GM21717 (cell line): ENCODE data around the gene DDB1.

Experiments
- ATAC-seq: cut with Tn5 transposase; IDR thresholded peaks from one replicate; pipeline ENCODE4 v1.9.1; 2021; ENCODE audit warnings: mild to moderate bottlenecking, moderate library complexity; ENCODE audit not compliant: unreplicated experiment

DDB1 gene

GRCh38 chr11:61298663-61299244, 34.2 kb downstream of the DDB1 start:
- ATAC-seq: no peak

- ATAC-seq: no peak
These were observed 35.2 kb downstream of the DDB1 start for GRCh38 chr11:61297746-61298145.

GRCh38 chr11:61297341-61297740, 35.6 kb downstream of the DDB1 start:
- no peak for ATAC-seq

- no peak for ATAC-seq
These were observed 37.3 kb downstream of the DDB1 start for GRCh38 chr11:61295596-61295926.

- peak; percentile 66 for ATAC-seq
These were observed 37.9 kb downstream of the DDB1 start, which contains the start of gene VWCE for GRCh38 chr11:61294717-61295595. TSS of gene VWCE (minus strand) at chr11:61295316. CDS start at chr11:61295037, 279 bp downstream.

GRCh38 chr11:61293867-61294716, 38.8 kb downstream of the DDB1 start:
- ATAC-seq: peak; percentile 37

DNA sequence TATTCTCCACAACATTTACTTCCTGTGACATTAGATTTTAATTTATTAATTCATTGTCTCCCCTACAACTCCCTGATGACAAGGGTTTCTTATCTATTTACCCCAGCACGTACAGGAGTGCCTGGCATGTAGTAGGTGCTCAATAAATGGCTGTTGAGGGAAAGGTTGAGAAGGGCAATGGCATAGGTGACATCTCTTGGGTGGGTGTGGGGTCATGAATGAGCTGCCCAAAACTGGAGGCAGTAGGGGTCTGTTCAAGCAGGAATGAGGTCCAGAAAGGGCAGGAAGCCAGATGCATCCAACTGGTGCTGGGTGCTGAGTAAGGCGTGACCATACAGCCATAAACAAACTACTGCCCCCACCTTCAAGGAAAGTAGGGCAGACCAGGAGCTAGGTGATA, 40.5 kb downstream of the DDB1 start:
- ATAC-seq: no peak

DNA sequence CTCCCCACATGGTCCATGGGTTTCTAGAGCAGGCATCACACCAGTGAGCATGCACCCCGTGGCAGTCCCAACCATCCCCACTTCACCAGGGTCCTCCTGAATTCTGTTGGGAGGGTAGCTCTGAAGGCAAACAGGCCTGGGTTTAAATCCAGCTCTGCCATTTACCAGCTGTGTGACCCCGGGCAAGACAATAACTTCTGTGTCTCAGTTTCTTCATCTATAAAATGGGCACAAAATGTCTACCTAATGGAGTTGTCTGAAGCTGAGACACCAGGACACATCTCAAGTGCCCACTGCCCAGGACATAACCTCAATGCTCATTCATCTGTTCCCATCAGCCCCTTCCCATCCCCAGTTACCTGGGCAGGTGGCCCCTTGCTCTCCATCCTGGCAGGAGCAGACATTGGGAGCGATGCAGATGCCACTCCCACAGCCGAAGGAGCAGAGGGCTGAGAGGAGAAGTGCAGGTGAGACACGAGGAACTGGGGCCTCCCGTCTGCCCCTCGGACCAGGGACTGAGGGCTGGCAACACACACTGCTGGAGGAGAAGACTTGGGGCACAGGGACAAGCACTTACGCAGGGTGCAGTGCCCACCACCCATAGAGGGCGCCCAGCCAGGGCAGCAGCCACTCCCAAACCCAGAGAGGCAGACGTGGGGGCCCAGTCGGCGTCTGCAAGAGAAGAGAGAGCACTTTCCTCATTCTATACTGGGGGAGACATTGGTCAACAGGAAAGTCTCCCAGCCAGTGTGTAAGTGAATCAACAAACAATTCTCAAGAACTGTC, 41.8 kb downstream of the DDB1 start:
- ATAC-seq: no peak

DNA sequence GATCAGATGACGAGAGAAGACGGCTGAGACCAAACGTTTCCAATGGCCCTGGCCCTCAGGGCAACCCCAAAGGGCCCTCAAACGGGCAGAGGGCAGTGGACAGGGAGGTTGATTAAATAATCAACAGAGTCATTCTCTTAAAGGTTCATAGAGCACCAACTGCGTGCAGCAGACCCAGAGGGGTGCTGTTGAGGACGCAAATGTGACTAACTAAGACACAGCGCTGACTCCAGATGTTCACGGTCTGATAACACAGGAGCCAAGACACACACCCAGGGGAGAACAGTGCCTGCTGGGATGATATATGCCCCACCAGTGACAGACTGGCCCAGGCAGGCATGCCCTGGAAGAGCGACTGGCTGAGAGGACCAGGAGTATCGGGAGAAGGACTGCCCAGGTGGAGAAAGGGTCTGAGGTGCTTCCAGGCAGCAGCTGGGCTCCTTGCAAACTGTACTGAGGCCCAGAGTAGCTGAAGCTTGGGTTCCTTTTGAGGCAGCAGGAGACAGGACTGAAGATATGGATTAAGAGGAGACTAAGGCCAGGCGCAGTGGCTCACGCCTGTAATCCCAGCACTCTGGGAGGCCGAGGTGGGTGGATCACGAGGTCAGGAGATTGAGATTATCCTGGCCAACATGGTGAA, 45.4 kb downstream of the DDB1 start:
- no peak for ATAC-seq

DNA sequence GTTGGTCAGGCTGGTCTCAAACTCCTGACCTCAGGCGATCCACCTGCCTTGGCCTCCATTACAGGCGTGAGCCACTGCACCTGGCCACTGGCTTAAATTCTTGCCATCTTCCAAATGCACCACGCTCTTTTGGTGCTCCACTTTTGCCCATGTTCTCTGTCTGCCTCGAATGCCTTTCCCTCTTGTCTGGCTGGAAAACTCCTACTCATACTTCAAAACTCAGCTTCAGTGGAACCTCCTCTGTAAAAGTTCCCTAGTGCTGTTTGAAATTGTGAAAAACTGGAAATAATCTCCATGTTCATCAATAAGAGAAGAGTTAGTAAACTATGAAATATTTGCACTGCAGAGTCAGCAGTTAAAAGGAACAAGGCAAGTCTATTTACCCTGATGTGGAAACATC, 49.3 kb downstream of the DDB1 start:
- no peak for ATAC-seq

DNA sequence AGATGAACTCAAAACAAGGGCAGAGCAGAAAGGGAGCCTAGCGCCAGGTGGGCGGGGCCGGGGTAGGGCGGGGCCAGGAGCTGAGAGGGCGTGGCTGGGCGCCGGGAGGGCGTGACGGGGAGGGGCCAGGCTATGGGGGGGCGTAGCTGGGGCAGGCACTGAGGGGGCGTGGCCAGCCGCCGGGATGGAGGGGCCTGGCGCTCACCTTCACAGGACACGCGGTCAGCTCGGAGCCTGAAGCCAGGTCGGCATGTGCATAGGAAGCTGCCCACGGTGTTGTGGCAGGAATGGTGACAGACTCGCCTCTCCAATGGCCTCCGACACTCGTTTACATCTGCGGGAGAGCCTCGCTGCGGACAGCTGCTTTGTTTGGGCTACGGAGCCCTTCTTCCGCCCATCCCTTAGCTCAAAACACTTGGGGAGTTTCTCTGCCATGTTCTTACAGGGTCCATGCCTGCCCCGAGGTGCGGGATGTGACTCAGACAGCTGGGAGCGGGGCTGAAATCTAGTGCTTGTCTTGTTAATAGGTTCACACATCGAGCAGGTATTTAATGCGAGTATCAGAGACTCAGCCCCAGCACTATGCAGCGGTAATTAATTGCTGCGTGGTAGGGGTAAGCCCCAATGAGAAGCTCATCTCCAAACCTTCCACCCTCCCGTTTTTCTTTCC, 51.2 kb downstream of the DDB1 start:
- no peak for ATAC-seq

DNA sequence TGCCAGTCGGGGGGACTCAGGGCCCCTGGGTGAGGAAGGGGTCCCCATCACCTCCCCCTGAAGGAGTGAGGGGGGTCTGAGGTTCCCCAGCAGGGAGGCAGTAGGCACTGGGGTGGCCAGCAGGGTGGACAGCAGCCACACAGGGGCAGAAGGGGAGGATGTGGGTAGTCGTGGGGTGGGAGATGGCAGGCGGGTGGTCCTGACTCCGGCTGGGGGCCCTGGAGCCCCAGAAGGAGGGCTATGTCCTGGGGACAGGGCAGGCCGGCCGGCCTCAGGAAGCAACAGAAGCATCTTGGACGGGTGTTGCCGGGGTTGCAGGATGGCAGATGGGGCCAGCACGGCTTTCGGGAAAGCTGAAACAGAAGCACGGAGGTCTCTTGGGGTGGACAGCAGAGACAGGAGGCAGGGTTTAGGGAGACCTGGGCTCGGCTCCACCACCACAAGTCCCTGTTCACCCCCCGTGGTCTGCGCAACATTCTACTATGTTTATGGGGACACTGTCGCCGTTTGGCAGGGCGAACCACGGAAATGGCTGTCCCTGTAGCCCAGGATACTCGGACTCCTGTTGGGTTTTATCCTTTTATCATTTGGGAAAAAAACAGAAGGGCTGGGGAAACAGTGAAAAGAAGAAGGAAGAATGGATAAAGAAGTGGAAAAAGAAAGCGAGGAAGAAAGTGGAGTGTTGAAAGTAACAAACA, 51.9 kb downstream of the DDB1 start:
- ATAC-seq: no peak

- no peak for ATAC-seq
These were observed 52.8 kb downstream of the DDB1 start for GRCh38 chr11:61279934-61280659.

GRCh38 chr11:61278001-61278470, 54.9 kb downstream of the DDB1 start:
- no peak for ATAC-seq

DNA sequence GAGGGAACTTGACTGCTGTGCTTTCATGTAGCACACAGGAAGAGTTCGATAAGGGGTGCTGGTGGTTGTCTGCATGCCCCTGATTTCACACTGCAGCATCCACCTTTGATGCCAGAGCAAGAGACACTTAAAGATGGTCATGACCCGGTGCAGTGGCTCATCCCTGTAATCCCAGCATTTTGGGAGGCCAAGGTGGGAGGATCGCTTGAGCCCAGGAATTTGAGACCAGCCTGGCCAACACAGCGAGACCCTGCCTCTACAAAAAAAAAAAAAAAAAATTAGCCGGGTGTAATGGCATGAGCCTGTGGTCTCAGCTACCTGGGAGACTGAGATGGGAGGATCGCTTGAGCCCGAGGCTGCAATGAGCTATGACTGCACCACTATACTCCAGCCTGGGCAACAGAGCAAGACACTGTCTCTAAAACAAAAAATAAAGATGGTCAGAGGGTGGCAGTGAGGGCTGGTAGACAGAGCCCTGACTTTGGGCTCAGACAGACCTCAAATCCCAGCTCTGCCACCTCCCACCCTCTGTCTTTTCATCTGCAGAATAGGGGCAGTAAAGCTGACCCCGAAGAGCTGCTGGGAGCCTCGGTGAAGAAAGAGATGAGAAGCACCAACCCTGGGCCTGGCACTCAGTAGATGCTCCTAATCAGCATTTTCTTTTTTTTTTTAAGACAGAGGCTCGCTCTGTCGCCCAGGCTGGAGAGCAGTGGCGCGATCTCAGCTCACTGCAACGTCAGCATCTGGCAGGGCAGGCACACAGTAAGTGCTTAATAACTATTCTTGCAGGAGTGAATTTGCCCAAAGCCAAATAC, 55.5 kb downstream of the DDB1 start:
- ATAC-seq: no peak

DNA sequence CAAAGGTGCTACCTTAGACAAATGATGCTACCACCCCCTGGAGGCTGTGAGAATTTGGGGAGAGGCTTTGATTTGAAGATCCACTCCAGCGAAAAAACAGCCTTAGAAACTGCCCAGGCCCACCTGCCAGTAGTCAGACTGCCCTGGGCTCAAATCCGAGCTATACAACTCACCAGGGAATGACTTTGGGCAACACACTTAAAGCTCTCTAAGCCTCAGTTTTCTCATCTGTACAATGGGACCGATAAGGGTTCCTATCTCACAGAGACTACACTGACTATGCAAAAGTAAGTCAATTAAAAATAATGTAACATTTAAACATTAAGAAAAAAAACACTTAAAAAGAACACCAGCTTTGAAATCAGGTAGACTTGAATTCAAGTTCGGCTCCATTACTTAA, 57.7 kb downstream of the DDB1 start:
- no peak for ATAC-seq

DNA sequence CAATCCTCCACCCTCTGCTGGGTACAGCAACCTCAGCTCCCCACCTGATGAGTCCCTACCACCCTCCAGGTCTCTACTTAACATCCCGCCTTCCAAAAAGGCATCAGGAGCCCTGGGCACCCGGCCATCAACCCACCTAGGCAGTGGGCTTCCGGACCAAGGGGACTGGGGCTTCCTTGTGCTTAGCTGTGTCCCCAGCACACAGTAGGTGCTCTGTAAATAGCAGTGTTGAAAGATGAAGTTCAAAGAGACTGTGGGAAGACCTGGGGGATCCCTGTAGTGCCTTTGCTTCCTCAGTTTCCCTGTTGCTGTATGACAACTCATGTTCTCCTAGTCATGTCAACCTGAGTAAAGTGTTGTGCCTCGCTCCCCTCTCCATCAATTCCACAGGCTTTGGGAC, 58.8 kb downstream of the DDB1 start:
- ATAC-seq: no peak
